ENCODE data around the gene PAX4. TPM values are rescaled to one million over a fixed set of nuclear protein-coding genes. Genes with fewer than 3 reads are reported as not detected.
A peak's percentile ranks its signal among the peaks of the same experiment; 100 is the strongest.

The PAX4 gene
- total and polyA plus RNA-seq, 5 donors from 2014 or later: not detected

GRCh38 chr7:127584648-127585043, 33.3 kb downstream of the PAX4 start:
- H3K36me3 Mint-ChIP-seq: peaks cover 30% of the 10 kb centered on the region

DNA sequence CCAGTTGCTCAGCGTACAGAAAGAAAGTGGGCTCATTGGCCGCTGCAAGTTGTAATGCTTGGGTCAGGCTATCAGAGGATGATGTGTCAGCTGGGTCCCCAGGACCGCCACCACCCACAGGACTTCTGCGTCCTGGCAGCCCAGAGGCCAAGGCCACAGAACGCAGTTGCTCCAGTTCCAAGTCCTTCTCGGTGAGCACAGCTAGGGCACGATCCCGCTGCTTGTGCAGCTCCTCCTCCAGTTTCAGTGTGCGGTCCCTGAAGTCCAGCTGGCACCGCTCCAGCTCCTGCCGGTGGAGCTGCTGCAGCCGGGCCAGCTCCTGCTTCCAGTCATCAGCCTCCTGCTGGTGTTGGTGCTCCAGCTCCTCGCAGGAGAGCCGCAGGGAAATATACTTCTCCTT, 35.6 kb downstream of the PAX4 start:
- Mint-ChIP-seq H3K36me3 (peaks cover 49% of the 10 kb centered on the region), H3K27me3 (peaks cover 4% of the 10 kb centered on the region), H3K4me1 (peaks cover 22 to 78% (median 64%) of the 10 kb centered on the region in 4 donors), H3K9me3 (no peaks in the 10 kb centered on the region), H3K27ac (no peak overlapping the region), H3K4me3 (peak overlapping the region in 3 of 4 donors; percentile 15 to 63 (median 35))
- H3K4me3 ChIP-seq (ENCODE audit: low read depth, low read length): no peak overlapping the region
- no peaks in the 10 kb centered on the region for H3K9me3 ChIP-seq (ENCODE audit: control insufficient read depth in 2 of 2, low read length in 2 of 2)
- H3K27ac ChIP-seq (ENCODE audit: insufficient read depth, low read length, poor library complexity, severe bottlenecking): no peak overlapping the region
- DNase-seq: no peak
- no peak for ATAC-seq (ENCODE audit: low read depth in 2 of 2)
- peaks cover 50% of the 10 kb centered on the region for H3K4me1 ChIP-seq (ENCODE audit: control insufficient read depth, insufficient read depth, low read length, poor library complexity, severe bottlenecking)
- peaks cover 41% of the 10 kb centered on the region for H3K36me3 ChIP-seq (ENCODE audit: control insufficient read depth, insufficient read depth, low read length)
- H3K27me3 ChIP-seq (ENCODE audit: control insufficient read depth, insufficient read depth, low read length): no peaks in the 10 kb centered on the region

More at GRCh38 chr7:127584648-127585043, 33.3 kb downstream of the PAX4 start:
- Histone ChIP-seq H3K27ac (ENCODE audit: insufficient read depth, low read length, poor library complexity, severe bottlenecking) (peak overlapping the region; percentile 85), H3K4me1 (ENCODE audit: control insufficient read depth, insufficient read depth, low read length, poor library complexity, severe bottlenecking) (peaks cover 68% of the 10 kb centered on the region), H3K4me3 (ENCODE audit: low read depth, low read length) (peak overlapping the region; percentile 81), H3K9me3 (ENCODE audit: control insufficient read depth in 2 of 2, low read length in 2 of 2) (no peaks in the 10 kb centered on the region), H3K36me3 (ENCODE audit: control insufficient read depth, insufficient read depth, low read length) (peaks cover 31% of the 10 kb centered on the region), H3K27me3 (ENCODE audit: control insufficient read depth, insufficient read depth, low read length) (no peaks in the 10 kb centered on the region)
- Mint-ChIP-seq H3K4me3 (peak overlapping the region; percentile 91 to 98 (median 95)), H3K9me3 (peaks cover 0 to 1% (median 0%) of the 10 kb centered on the region in 7 donors), H3K27me3 (peaks cover 4% of the 10 kb centered on the region), H3K4me1 (peaks cover 27 to 83% (median 58%) of the 10 kb centered on the region in 4 donors), H3K27ac (peak overlapping the region; percentile 82 to 98 (median 96))
- DNase-seq (no peak), ATAC-seq (ENCODE audit: low read depth in 2 of 2) (no peak)

- Mint-ChIP-seq H3K27me3 (peaks cover under 1% of the 10 kb centered on the region), H3K4me1 (peaks cover 22 to 73% (median 60%) of the 10 kb centered on the region in 4 donors), H3K9me3 (no peaks in the 10 kb centered on the region), H3K36me3 (peaks cover 49% of the 10 kb centered on the region), H3K27ac (no peak overlapping the region), H3K4me3 (peak overlapping the region; percentile 4 to 63 (median 28))
- Histone ChIP-seq H3K27ac (ENCODE audit: insufficient read depth, low read length, poor library complexity, severe bottlenecking) (no peak overlapping the region), H3K27me3 (ENCODE audit: control insufficient read depth, insufficient read depth, low read length) (no peaks in the 10 kb centered on the region), H3K9me3 (ENCODE audit: control insufficient read depth in 2 of 2, low read length in 2 of 2) (no peaks in the 10 kb centered on the region), H3K4me1 (ENCODE audit: control insufficient read depth, insufficient read depth, low read length, poor library complexity, severe bottlenecking) (peaks cover 49% of the 10 kb centered on the region), H3K4me3 (ENCODE audit: low read depth, low read length) (peak overlapping the region; percentile 21), H3K36me3 (ENCODE audit: control insufficient read depth, insufficient read depth, low read length) (peaks cover 41% of the 10 kb centered on the region)
- DNase-seq (no peak), ATAC-seq (ENCODE audit: low read depth in 2 of 2) (no peak)
Measured at GRCh38 chr7:127581716-127582115, 36.2 kb downstream of the PAX4 start.

DNA sequence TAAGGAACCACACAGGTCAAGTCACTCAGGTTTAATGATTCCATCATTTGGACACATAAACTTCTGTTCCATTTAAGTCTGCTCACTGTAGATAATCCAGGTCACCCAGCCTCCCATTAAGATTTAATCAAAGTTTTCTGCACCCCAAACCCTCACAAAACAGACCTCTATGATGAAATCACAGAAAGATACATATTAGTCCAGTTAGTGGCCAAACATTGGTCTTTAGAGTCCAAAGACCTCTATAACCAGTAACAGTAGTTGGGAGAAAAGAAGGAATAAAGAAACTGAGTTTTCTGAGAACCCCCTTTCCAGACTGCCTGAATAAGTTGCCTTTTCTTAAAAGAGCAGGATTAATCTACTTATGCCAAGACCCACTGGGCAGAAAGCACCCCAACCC, 37.3 kb downstream of the PAX4 start:
- Histone ChIP-seq H3K27ac (ENCODE audit: insufficient read depth, low read length, poor library complexity, severe bottlenecking) (no peak overlapping the region), H3K27me3 (ENCODE audit: control insufficient read depth, insufficient read depth, low read length) (no peaks in the 10 kb centered on the region), H3K4me1 (ENCODE audit: control insufficient read depth, insufficient read depth, low read length, poor library complexity, severe bottlenecking) (peaks cover 43% of the 10 kb centered on the region), H3K36me3 (ENCODE audit: control insufficient read depth, insufficient read depth, low read length) (peaks cover 41% of the 10 kb centered on the region), H3K4me3 (ENCODE audit: low read depth, low read length) (no peak overlapping the region), H3K9me3 (ENCODE audit: control insufficient read depth in 2 of 2, low read length in 2 of 2) (no peaks in the 10 kb centered on the region)
- Mint-ChIP-seq H3K9me3 (no peaks in the 10 kb centered on the region), H3K36me3 (peaks cover 49% of the 10 kb centered on the region), H3K27me3 (no peaks in the 10 kb centered on the region), H3K27ac (peak overlapping the region in 2 of 3 donors; percentile 5 to 57), H3K4me3 (peak overlapping the region in 3 of 4 donors; percentile 1 to 63 (median 61)), H3K4me1 (peaks cover 22 to 62% (median 52%) of the 10 kb centered on the region in 4 donors)
- no peak for DNase-seq
- no peak for ATAC-seq (ENCODE audit: low read depth in 2 of 2)

GRCh38 chr7:127578711-127579275, 39.1 kb downstream of the PAX4 start:
- ATAC-seq (ENCODE audit: low read depth in 2 of 2) (no peak), DNase-seq (no peak)
- peaks cover 54% of the 10 kb centered on the region for H3K36me3 Mint-ChIP-seq
- H3K27ac Mint-ChIP-seq: peak overlapping the region in 1 of 3 donors; percentile 50
- no peak overlapping the region for H3K4me3 ChIP-seq (ENCODE audit: low read depth, low read length)
- no peaks in the 10 kb centered on the region for H3K27me3 ChIP-seq (ENCODE audit: control insufficient read depth, insufficient read depth, low read length)
- H3K27me3 Mint-ChIP-seq: no peaks in the 10 kb centered on the region
- peak overlapping the region in 1 of 4 donors; percentile 23 for H3K4me3 Mint-ChIP-seq
- no peak overlapping the region for H3K27ac ChIP-seq (ENCODE audit: insufficient read depth, low read length, poor library complexity, severe bottlenecking)
- H3K9me3 ChIP-seq (ENCODE audit: control insufficient read depth in 2 of 2, low read length in 2 of 2): no peaks in the 10 kb centered on the region
- H3K9me3 Mint-ChIP-seq: peaks cover 0 to 2% (median 0%) of the 10 kb centered on the region in 7 donors
- H3K36me3 ChIP-seq (ENCODE audit: control insufficient read depth, insufficient read depth, low read length): peaks cover 41% of the 10 kb centered on the region
- H3K4me1 ChIP-seq (ENCODE audit: control insufficient read depth, insufficient read depth, low read length, poor library complexity, severe bottlenecking): peaks cover 31% of the 10 kb centered on the region
- peaks cover 25 to 48% (median 39%) of the 10 kb centered on the region in 4 donors for H3K4me1 Mint-ChIP-seq

DNA sequence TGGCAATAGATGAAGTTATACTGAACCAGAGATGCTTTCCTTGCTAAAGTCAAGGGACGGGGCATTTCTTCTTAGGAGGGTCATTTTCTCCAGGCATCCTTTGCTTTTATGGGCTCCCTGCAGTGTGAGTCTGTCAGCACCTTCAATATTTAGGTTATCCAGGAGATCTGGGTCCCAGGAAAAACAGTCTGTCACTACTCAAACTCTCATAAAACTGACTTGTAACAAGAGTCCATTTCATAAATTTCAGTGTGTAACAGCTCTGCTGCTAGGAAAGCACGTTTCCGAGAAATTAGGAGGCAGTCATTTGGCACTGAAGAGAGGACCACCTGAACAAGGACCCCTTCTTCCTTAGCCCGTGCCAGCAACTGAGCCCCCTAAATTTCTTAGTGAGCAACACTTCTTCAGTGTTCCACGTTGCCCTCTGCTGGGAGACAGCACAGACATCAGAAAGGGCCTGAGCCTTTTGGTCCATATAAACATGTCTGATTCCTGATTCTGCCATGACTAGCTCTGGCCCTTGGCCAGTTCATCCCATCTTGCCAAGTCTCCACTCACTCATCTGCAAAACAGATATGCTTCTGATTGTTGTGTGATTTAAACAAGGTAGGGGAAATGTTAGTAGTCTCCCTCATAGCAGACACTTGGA, 39.8 kb downstream of the PAX4 start:
- Mint-ChIP-seq H3K4me1 (peaks cover 19 to 41% (median 33%) of the 10 kb centered on the region in 4 donors), H3K27me3 (no peaks in the 10 kb centered on the region), H3K27ac (no peak overlapping the region), H3K4me3 (no peak overlapping the region), H3K9me3 (peaks cover 0 to 2% (median 0%) of the 10 kb centered on the region in 7 donors), H3K36me3 (peaks cover 48% of the 10 kb centered on the region)
- no peak for ATAC-seq (ENCODE audit: low read depth in 2 of 2)
- Histone ChIP-seq H3K27ac (ENCODE audit: insufficient read depth, low read length, poor library complexity, severe bottlenecking) (no peak overlapping the region), H3K36me3 (ENCODE audit: control insufficient read depth, insufficient read depth, low read length) (peaks cover 40% of the 10 kb centered on the region), H3K27me3 (ENCODE audit: control insufficient read depth, insufficient read depth, low read length) (no peaks in the 10 kb centered on the region), H3K9me3 (ENCODE audit: control insufficient read depth in 2 of 2, low read length in 2 of 2) (no peaks in the 10 kb centered on the region), H3K4me3 (ENCODE audit: low read depth, low read length) (no peak overlapping the region), H3K4me1 (ENCODE audit: control insufficient read depth, insufficient read depth, low read length, poor library complexity, severe bottlenecking) (peaks cover 24% of the 10 kb centered on the region)
- DNase-seq: no peak

- H3K4me1 Mint-ChIP-seq: peaks cover 0 to 5% (median under 1%) of the 10 kb centered on the region in 4 donors
- ATAC-seq (ENCODE audit: low read depth in 2 of 2) (no peak), DNase-seq (no peak)
- H3K27ac ChIP-seq (ENCODE audit: insufficient read depth, low read length, poor library complexity, severe bottlenecking): no peak overlapping the region
- H3K36me3 Mint-ChIP-seq: peaks cover 21% of the 10 kb centered on the region
- no peaks in the 10 kb centered on the region for H3K27me3 ChIP-seq (ENCODE audit: control insufficient read depth, insufficient read depth, low read length)
- peaks cover 0 to 6% (median 0%) of the 10 kb centered on the region in 7 donors for H3K9me3 Mint-ChIP-seq
- no peaks in the 10 kb centered on the region for H3K4me1 ChIP-seq (ENCODE audit: control insufficient read depth, insufficient read depth, low read length, poor library complexity, severe bottlenecking)
- no peaks in the 10 kb centered on the region for H3K9me3 ChIP-seq (ENCODE audit: control insufficient read depth in 2 of 2, low read length in 2 of 2)
- H3K36me3 ChIP-seq (ENCODE audit: control insufficient read depth, insufficient read depth, low read length): no peaks in the 10 kb centered on the region
- H3K4me3 ChIP-seq (ENCODE audit: low read depth, low read length): no peak overlapping the region
- H3K4me3 Mint-ChIP-seq: no peak overlapping the region
- no peak overlapping the region for H3K27ac Mint-ChIP-seq
- H3K27me3 Mint-ChIP-seq: no peaks in the 10 kb centered on the region
Measured at GRCh38 chr7:127571741-127572505, 46.0 kb downstream of the PAX4 start.

Data from CD4-positive, CD25-positive, alpha-beta regulatory T cell (primary cell).